Lower leg skin (tissue), 3 donors: ENCODE data around the gene MINDY2.

ENCODE experiments used
- POLR2A ChIP-seq, 2 donors: fragments of 450-650 bp; IDR thresholded peaks; one replicate each; pipeline ENCODE4 v1.6.1; 2016 to 2017; ENCODE audit warnings: antibody characterized with exemption in 2 of 2, mild to moderate bottlenecking in 1 of 2, moderate library complexity in 1 of 2
- TF ChIP-seq, protein P1 (sequence below), 3 donors: fragments of 450-650 bp; IDR thresholded peaks; one replicate each; pipeline ENCODE4 v1.5.1; 2016; ENCODE audit warnings: antibody characterized with exemption in 3 of 3, mild to moderate bottlenecking in 3 of 3, moderate library complexity in 2 of 3

DNA sequence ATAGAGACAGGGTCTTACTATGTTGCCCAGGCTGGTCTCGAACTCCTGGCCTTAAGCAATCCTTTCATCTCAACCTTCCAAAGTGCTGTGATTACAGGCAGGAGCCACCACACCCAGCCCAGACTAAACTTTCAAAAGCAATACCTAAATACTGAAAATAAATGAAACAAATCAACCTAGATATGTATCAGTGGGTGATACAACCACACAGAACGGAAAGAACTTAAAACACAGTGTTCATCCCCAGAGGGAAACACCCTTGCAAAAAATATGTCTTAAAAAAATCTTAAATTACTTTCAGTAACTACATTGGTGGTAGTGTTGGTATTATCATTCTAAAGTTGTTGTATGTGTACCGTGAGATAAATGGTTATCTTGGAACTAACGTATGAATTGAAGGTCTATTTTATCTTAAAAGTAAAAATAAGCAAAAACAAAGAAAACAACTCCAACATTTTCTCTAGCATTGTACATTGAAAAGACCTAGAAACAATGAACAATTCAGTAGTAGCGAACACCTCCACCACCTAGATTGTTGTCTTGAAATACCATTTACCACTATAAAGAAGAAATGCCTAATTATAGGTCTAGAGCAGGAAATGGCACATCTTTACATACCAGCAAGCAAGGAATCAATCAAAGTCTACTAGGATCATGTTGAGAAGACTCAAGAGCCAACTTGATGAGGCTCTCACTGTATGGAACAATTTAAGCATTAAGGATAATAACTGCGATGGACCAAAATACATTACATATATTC lies 137.6 kb downstream of the MINDY2 start:
- TF ChIP-seq, protein P1, sequence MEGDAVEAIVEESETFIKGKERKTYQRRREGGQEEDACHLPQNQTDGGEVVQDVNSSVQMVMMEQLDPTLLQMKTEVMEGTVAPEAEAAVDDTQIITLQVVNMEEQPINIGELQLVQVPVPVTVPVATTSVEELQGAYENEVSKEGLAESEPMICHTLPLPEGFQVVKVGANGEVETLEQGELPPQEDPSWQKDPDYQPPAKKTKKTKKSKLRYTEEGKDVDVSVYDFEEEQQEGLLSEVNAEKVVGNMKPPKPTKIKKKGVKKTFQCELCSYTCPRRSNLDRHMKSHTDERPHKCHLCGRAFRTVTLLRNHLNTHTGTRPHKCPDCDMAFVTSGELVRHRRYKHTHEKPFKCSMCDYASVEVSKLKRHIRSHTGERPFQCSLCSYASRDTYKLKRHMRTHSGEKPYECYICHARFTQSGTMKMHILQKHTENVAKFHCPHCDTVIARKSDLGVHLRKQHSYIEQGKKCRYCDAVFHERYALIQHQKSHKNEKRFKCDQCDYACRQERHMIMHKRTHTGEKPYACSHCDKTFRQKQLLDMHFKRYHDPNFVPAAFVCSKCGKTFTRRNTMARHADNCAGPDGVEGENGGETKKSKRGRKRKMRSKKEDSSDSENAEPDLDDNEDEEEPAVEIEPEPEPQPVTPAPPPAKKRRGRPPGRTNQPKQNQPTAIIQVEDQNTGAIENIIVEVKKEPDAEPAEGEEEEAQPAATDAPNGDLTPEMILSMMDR (IDR thresholded peaks at IDR 0.05): no peak
- no peak for TF ChIP-seq POLR2A (IDR thresholded peaks at IDR 0.05)
